GM06990 (cell line): ENCODE results near the gene URB1.
"Not testable (repeated sequence)": the region's sequence is repeated elsewhere in the genome, so short reads cannot be mapped to it uniquely, and the experiment has no call there.

ENCODE experiments used
- DNase-seq: peaks from one replicate; pipeline ENCODE4 v3.0.0-alpha.2; 2011; ENCODE audit not compliant: insufficient read length; ENCODE audit errors: extremely low read depth
- H3K27me3 ChIP-seq: replicated peaks from 2 replicates; pipeline ENCODE4 v1.6.0; 2011; ENCODE audit warnings: low read length; ENCODE audit not compliant: control insufficient read depth, insufficient read depth
- H3K36me3 ChIP-seq: 2 replicates; pipeline ENCODE4 v1.5.1; 2011; ENCODE audit warnings: low read length; ENCODE audit not compliant: control insufficient read depth, insufficient read depth
- H3K4me3 ChIP-seq: replicated peaks from 2 replicates; pipeline ENCODE4 v1.5.1; 2011; ENCODE audit warnings: low read depth, mild to moderate bottlenecking, control low read depth, low read length
- CTCF ChIP-seq: IDR thresholded peaks from 2 replicates; pipeline ENCODE4 v1.5.1; 2011; ENCODE audit warnings: low read length, control low read depth, mild to moderate bottlenecking, inconsistent platforms; ENCODE audit not compliant: insufficient read depth, poor library complexity, severe bottlenecking

URB1 gene

GRCh38 chr21:32311621-32312020 is 81.2 kb downstream of the URB1 start:
- H3K36me3 ChIP-seq = peaks cover 23% of the 10 kb centered on the region
- H3K27me3 ChIP-seq = no peaks in the 10 kb centered on the region
- no peak for DNase-seq
- no peak for TF ChIP-seq CTCF
- no peak overlapping the region for H3K4me3 ChIP-seq

- not testable (repeated sequence) for DNase-seq, H3K27me3 ChIP-seq, H3K4me3 ChIP-seq
- H3K36me3 ChIP-seq = peaks cover 20% of the 10 kb centered on the region
Observed at GRCh38 chr21:32310976-32311375, 81.8 kb downstream of the URB1 start.

GRCh38 chr21:32309906-32310460 is 82.8 kb downstream of the URB1 start:
- no peak for TF ChIP-seq CTCF
- no peak for DNase-seq
- H3K36me3 ChIP-seq = peaks cover 13% of the 10 kb centered on the region
- H3K4me3 ChIP-seq = no peak overlapping the region
- H3K27me3 ChIP-seq = no peaks in the 10 kb centered on the region

GRCh38 chr21:32308696-32309095 is 84.1 kb downstream of the URB1 start:
- no peaks in the 10 kb centered on the region for H3K27me3 ChIP-seq
- H3K4me3 ChIP-seq = no peak overlapping the region
- TF ChIP-seq CTCF = no peak
- H3K36me3 ChIP-seq = peaks cover 8% of the 10 kb centered on the region
- no peak for DNase-seq

GRCh38 chr21:32307706-32308105 is 85.1 kb downstream of the URB1 start:
- Histone ChIP-seq H3K4me3 (no peak overlapping the region), H3K36me3 (peaks cover 8% of the 10 kb centered on the region), H3K27me3 (no peaks in the 10 kb centered on the region)
- TF ChIP-seq CTCF = no peak
- no peak for DNase-seq

GRCh38 chr21:32306021-32306780 is 86.6 kb downstream of the URB1 start:
- H3K36me3 ChIP-seq = peaks cover 4% of the 10 kb centered on the region
- H3K27me3 ChIP-seq = no peaks in the 10 kb centered on the region
- no peak for DNase-seq
- peak; percentile 11 for TF ChIP-seq CTCF
- no peak overlapping the region for H3K4me3 ChIP-seq
